ENCODE measurements around the gene TPD52L3. TPM values are rescaled to one million over a fixed set of nuclear protein-coding genes. Genes with fewer than 3 reads are reported as not detected.

TPD52L3 gene
- not detected for total RNA-seq

- H3K9me3 ChIP-seq (ENCODE audit: control insufficient read depth in 3 of 3, low read length in 3 of 3): no peaks in the 10 kb centered on the region
- H3K4me3 ChIP-seq (ENCODE audit: low read length in 3 of 3): no peak within 1 kb of the TSS
- no peaks in the 10 kb centered on the region for H3K36me3 ChIP-seq (ENCODE audit: control insufficient read depth in 3 of 3, insufficient read depth in 3 of 3, low read length in 3 of 3)
- no peak within 1 kb of the TSS for H3K9ac ChIP-seq (ENCODE audit: low read depth in 1 of 3, low read length in 3 of 3)
- H3K27me3 ChIP-seq (ENCODE audit: control insufficient read depth in 3 of 3, insufficient read depth in 3 of 3, low read length in 3 of 3): no peaks in the 10 kb centered on the region
- no peaks in the 10 kb centered on the region for H3K4me1 ChIP-seq (ENCODE audit: control insufficient read depth in 3 of 3, insufficient read depth in 3 of 3, low read length in 3 of 3)
- H3K27ac ChIP-seq (ENCODE audit: low read depth, low read length): no peak within 1 kb of the TSS
These were observed at the start of gene TPD52L3 for GRCh38 chr9:6328103-6328502. TPD52L3 (plus strand) TSS chr9:6328375; CDS start chr9:6328596, 221 bp downstream.

- H3K4me1 ChIP-seq (ENCODE audit: control insufficient read depth in 3 of 3, insufficient read depth in 3 of 3, low read length in 3 of 3): no peaks in the 10 kb centered on the region
These were observed 26.3 kb upstream of the TPD52L3 start for GRCh38 chr9:6301858-6302257.

GRCh38 chr9:6302417-6302816 lies 25.8 kb upstream of the TPD52L3 start:
- no peak overlapping the region for H3K4me3 ChIP-seq (ENCODE audit: low read length in 3 of 3)
- no peak overlapping the region for H3K9ac ChIP-seq (ENCODE audit: low read depth in 1 of 3, low read length in 3 of 3)
- no peaks in the 10 kb centered on the region for H3K9me3 ChIP-seq (ENCODE audit: control insufficient read depth in 3 of 3, low read length in 3 of 3)
- no peak overlapping the region for H3K27ac ChIP-seq (ENCODE audit: low read depth, low read length)
- H3K27me3 ChIP-seq (ENCODE audit: control insufficient read depth in 3 of 3, insufficient read depth in 3 of 3, low read length in 3 of 3): no peaks in the 10 kb centered on the region
- H3K36me3 ChIP-seq (ENCODE audit: control insufficient read depth in 3 of 3, insufficient read depth in 3 of 3, low read length in 3 of 3): no peaks in the 10 kb centered on the region
- no peaks in the 10 kb centered on the region for H3K4me1 ChIP-seq (ENCODE audit: control insufficient read depth in 3 of 3, insufficient read depth in 3 of 3, low read length in 3 of 3)

More at GRCh38 chr9:6301858-6302257, 26.3 kb upstream of the TPD52L3 start:
- Histone ChIP-seq H3K9me3 (ENCODE audit: control insufficient read depth in 3 of 3, low read length in 3 of 3) (no peaks in the 10 kb centered on the region), H3K27me3 (ENCODE audit: control insufficient read depth in 3 of 3, insufficient read depth in 3 of 3, low read length in 3 of 3) (no peaks in the 10 kb centered on the region), H3K36me3 (ENCODE audit: control insufficient read depth in 3 of 3, insufficient read depth in 3 of 3, low read length in 3 of 3) (no peaks in the 10 kb centered on the region), H3K9ac (ENCODE audit: low read depth in 1 of 3, low read length in 3 of 3) (no peak overlapping the region), H3K4me3 (ENCODE audit: low read length in 3 of 3) (no peak overlapping the region), H3K27ac (ENCODE audit: low read depth, low read length) (no peak overlapping the region)

GRCh38 chr9:6304232-6304631 lies 23.9 kb upstream of the TPD52L3 start:
- Histone ChIP-seq H3K4me1 (ENCODE audit: control insufficient read depth in 3 of 3, insufficient read depth in 3 of 3, low read length in 3 of 3) (no peaks in the 10 kb centered on the region), H3K9ac (ENCODE audit: low read depth in 1 of 3, low read length in 3 of 3) (no peak overlapping the region), H3K27ac (ENCODE audit: low read depth, low read length) (no peak overlapping the region), H3K27me3 (ENCODE audit: control insufficient read depth in 3 of 3, insufficient read depth in 3 of 3, low read length in 3 of 3) (no peaks in the 10 kb centered on the region), H3K9me3 (ENCODE audit: control insufficient read depth in 3 of 3, low read length in 3 of 3) (no peaks in the 10 kb centered on the region), H3K4me3 (ENCODE audit: low read length in 3 of 3) (no peak overlapping the region), H3K36me3 (ENCODE audit: control insufficient read depth in 3 of 3, insufficient read depth in 3 of 3, low read length in 3 of 3) (no peaks in the 10 kb centered on the region)

GRCh38 chr9:6305954-6306563 lies 22.1 kb upstream of the TPD52L3 start:
- H3K27ac ChIP-seq (ENCODE audit: low read depth, low read length): no peak overlapping the region
- no peaks in the 10 kb centered on the region for H3K36me3 ChIP-seq (ENCODE audit: control insufficient read depth in 3 of 3, insufficient read depth in 3 of 3, low read length in 3 of 3)
- peaks cover 0 to 4% (median 0%) of the 10 kb centered on the region in 3 donors for H3K27me3 ChIP-seq (ENCODE audit: control insufficient read depth in 3 of 3, insufficient read depth in 3 of 3, low read length in 3 of 3)
- no peaks in the 10 kb centered on the region for H3K4me1 ChIP-seq (ENCODE audit: control insufficient read depth in 3 of 3, insufficient read depth in 3 of 3, low read length in 3 of 3)
- H3K9ac ChIP-seq (ENCODE audit: low read depth in 1 of 3, low read length in 3 of 3): no peak overlapping the region
- H3K4me3 ChIP-seq (ENCODE audit: low read length in 3 of 3): no peak overlapping the region
- H3K9me3 ChIP-seq (ENCODE audit: control insufficient read depth in 3 of 3, low read length in 3 of 3): no peaks in the 10 kb centered on the region

- Histone ChIP-seq H3K27ac (ENCODE audit: low read depth, low read length) (no peak overlapping the region), H3K27me3 (ENCODE audit: control insufficient read depth in 3 of 3, insufficient read depth in 3 of 3, low read length in 3 of 3) (peaks cover 0 to 4% (median 0%) of the 10 kb centered on the region in 3 donors), H3K4me1 (ENCODE audit: control insufficient read depth in 3 of 3, insufficient read depth in 3 of 3, low read length in 3 of 3) (no peaks in the 10 kb centered on the region), H3K4me3 (ENCODE audit: low read length in 3 of 3) (no peak overlapping the region), H3K36me3 (ENCODE audit: control insufficient read depth in 3 of 3, insufficient read depth in 3 of 3, low read length in 3 of 3) (no peaks in the 10 kb centered on the region), H3K9ac (ENCODE audit: low read depth in 1 of 3, low read length in 3 of 3) (no peak overlapping the region), H3K9me3 (ENCODE audit: control insufficient read depth in 3 of 3, low read length in 3 of 3) (no peaks in the 10 kb centered on the region)
These were observed 20.6 kb upstream of the TPD52L3 start for GRCh38 chr9:6307551-6308096.

- H3K36me3 ChIP-seq (ENCODE audit: control insufficient read depth in 3 of 3, insufficient read depth in 3 of 3, low read length in 3 of 3): no peaks in the 10 kb centered on the region
- H3K27me3 ChIP-seq (ENCODE audit: control insufficient read depth in 3 of 3, insufficient read depth in 3 of 3, low read length in 3 of 3): no peaks in the 10 kb centered on the region
- no peak overlapping the region for H3K27ac ChIP-seq (ENCODE audit: low read depth, low read length)
- no peaks in the 10 kb centered on the region for H3K4me1 ChIP-seq (ENCODE audit: control insufficient read depth in 3 of 3, insufficient read depth in 3 of 3, low read length in 3 of 3)
- no peak overlapping the region for H3K9ac ChIP-seq (ENCODE audit: low read depth in 1 of 3, low read length in 3 of 3)
- H3K4me3 ChIP-seq (ENCODE audit: low read length in 3 of 3): no peak overlapping the region
- H3K9me3 ChIP-seq (ENCODE audit: control insufficient read depth in 3 of 3, low read length in 3 of 3): no peaks in the 10 kb centered on the region
These were observed 2.9 kb downstream of the TPD52L3 start for GRCh38 chr9:6330958-6331634.

- Histone ChIP-seq H3K9ac (ENCODE audit: low read depth in 1 of 3, low read length in 3 of 3) (no peak overlapping the region), H3K27me3 (ENCODE audit: control insufficient read depth in 3 of 3, insufficient read depth in 3 of 3, low read length in 3 of 3) (no peaks in the 10 kb centered on the region), H3K27ac (ENCODE audit: low read depth, low read length) (no peak overlapping the region), H3K9me3 (ENCODE audit: control insufficient read depth in 3 of 3, low read length in 3 of 3) (no peaks in the 10 kb centered on the region), H3K4me1 (ENCODE audit: control insufficient read depth in 3 of 3, insufficient read depth in 3 of 3, low read length in 3 of 3) (no peaks in the 10 kb centered on the region), H3K36me3 (ENCODE audit: control insufficient read depth in 3 of 3, insufficient read depth in 3 of 3, low read length in 3 of 3) (no peaks in the 10 kb centered on the region), H3K4me3 (ENCODE audit: low read length in 3 of 3) (no peak overlapping the region)
These were observed 6.1 kb downstream of the TPD52L3 start for GRCh38 chr9:6334305-6334704.

GRCh38 chr9:6348766-6349165 lies 20.6 kb downstream of the TPD52L3 start:
- Histone ChIP-seq H3K27ac (ENCODE audit: low read depth, low read length) (no peak overlapping the region), H3K9ac (ENCODE audit: low read depth in 1 of 3, low read length in 3 of 3) (no peak overlapping the region)

GRCh38 chr9:6351737-6352136 lies 23.6 kb downstream of the TPD52L3 start:
- Histone ChIP-seq H3K4me1 (ENCODE audit: control insufficient read depth in 3 of 3, insufficient read depth in 3 of 3, low read length in 3 of 3) (no peaks in the 10 kb centered on the region), H3K27me3 (ENCODE audit: control insufficient read depth in 3 of 3, insufficient read depth in 3 of 3, low read length in 3 of 3) (no peaks in the 10 kb centered on the region), H3K9ac (ENCODE audit: low read depth in 1 of 3, low read length in 3 of 3) (no peak overlapping the region), H3K36me3 (ENCODE audit: control insufficient read depth in 3 of 3, insufficient read depth in 3 of 3, low read length in 3 of 3) (no peaks in the 10 kb centered on the region), H3K4me3 (ENCODE audit: low read length in 3 of 3) (no peak overlapping the region), H3K9me3 (ENCODE audit: control insufficient read depth in 3 of 3, low read length in 3 of 3) (no peaks in the 10 kb centered on the region), H3K27ac (ENCODE audit: low read depth, low read length) (no peak overlapping the region)

More at GRCh38 chr9:6348766-6349165, 20.6 kb downstream of the TPD52L3 start:
- Histone ChIP-seq H3K4me3 (ENCODE audit: low read length in 3 of 3) (no peak overlapping the region), H3K36me3 (ENCODE audit: control insufficient read depth in 3 of 3, insufficient read depth in 3 of 3, low read length in 3 of 3) (no peaks in the 10 kb centered on the region), H3K9me3 (ENCODE audit: control insufficient read depth in 3 of 3, low read length in 3 of 3) (no peaks in the 10 kb centered on the region), H3K27me3 (ENCODE audit: control insufficient read depth in 3 of 3, insufficient read depth in 3 of 3, low read length in 3 of 3) (no peaks in the 10 kb centered on the region), H3K4me1 (ENCODE audit: control insufficient read depth in 3 of 3, insufficient read depth in 3 of 3, low read length in 3 of 3) (no peaks in the 10 kb centered on the region)
